ENCODE data around the gene ALPG. TPM values are rescaled to one million over a fixed set of nuclear protein-coding genes. Genes with fewer than 3 reads are reported as not detected.

ALPG gene
- total RNA-seq, 3 donors from 2014 or later (not counting 1 experiment from before 2014, with no cell fraction given) = not detected

- WGBS (ENCODE audit: insufficient coverage) = 25% methylated on average over 79 of the region's 79 CpGs
- Mint-ChIP-seq H3K4me1 (peaks cover 0 to 5% of the 10 kb centered on the region in 2 donors), H3K9me3 (no peaks in the 10 kb centered on the region), H3K27me3 (ENCODE audit: low read depth in 2 of 2) (peaks cover 32 to 35% of the 10 kb centered on the region in 2 donors), H3K4me3 (no peak overlapping the region), H3K36me3 (no peaks in the 10 kb centered on the region), H3K27ac (no peak overlapping the region)
- no peak for TF ChIP-seq CTCF (IDR thresholded peaks at IDR 0.05)
- DNase-seq (no peak), ATAC-seq (no peak)
- intact Hi-C loops (cut with micrococcal nuclease) = no loop called here
- no peak overlapping the region for H3K27ac ChIP-seq (ENCODE audit: low read length)
- H3K4me3 ChIP-seq (ENCODE audit: low read length) = no peak overlapping the region
- H3K9me3 ChIP-seq (ENCODE audit: control insufficient read depth, insufficient read depth, low read length) = peaks cover 2% of the 10 kb centered on the region
- H3K36me3 ChIP-seq (ENCODE audit: control insufficient read depth, insufficient read depth, low read length) = no peaks in the 10 kb centered on the region
- peaks cover 8% of the 10 kb centered on the region for H3K4me1 ChIP-seq (ENCODE audit: control insufficient read depth, insufficient read depth, low read length)
- H3K27me3 ChIP-seq (ENCODE audit: control insufficient read depth, insufficient read depth, low read length) = peaks cover 14% of the 10 kb centered on the region
Observed at GRCh38 chr2:232419245-232420072, 12.8 kb downstream of the ALPG start.

- intact Hi-C loops (cut with micrococcal nuclease) = no loop called here
- H3K27ac ChIP-seq (ENCODE audit: low read length) = no peak overlapping the region
- H3K9me3 ChIP-seq (ENCODE audit: control insufficient read depth, insufficient read depth, low read length) = peaks cover 2% of the 10 kb centered on the region
- Mint-ChIP-seq H3K9me3 (no peaks in the 10 kb centered on the region), H3K36me3 (no peaks in the 10 kb centered on the region), H3K4me3 (no peak overlapping the region), H3K27ac (no peak overlapping the region), H3K4me1 (peaks cover 0 to 5% of the 10 kb centered on the region in 2 donors), H3K27me3 (ENCODE audit: low read depth in 2 of 2) (peaks cover 35 to 36% of the 10 kb centered on the region in 2 donors)
- H3K4me1 ChIP-seq (ENCODE audit: control insufficient read depth, insufficient read depth, low read length) = peaks cover 8% of the 10 kb centered on the region
- peaks cover 14% of the 10 kb centered on the region for H3K27me3 ChIP-seq (ENCODE audit: control insufficient read depth, insufficient read depth, low read length)
- H3K36me3 ChIP-seq (ENCODE audit: control insufficient read depth, insufficient read depth, low read length) = no peaks in the 10 kb centered on the region
- no peak for TF ChIP-seq CTCF (IDR thresholded peaks at IDR 0.05)
- H3K4me3 ChIP-seq (ENCODE audit: low read length) = no peak overlapping the region
- ATAC-seq (no peak), DNase-seq (no peak)
- WGBS (ENCODE audit: insufficient coverage) = 29% methylated on average over 22 of the region's 22 CpGs
Observed at GRCh38 chr2:232420073-232420454, 13.4 kb downstream of the ALPG start.

GRCh38 chr2:232420463-232421188, 14.0 kb downstream of the ALPG start:
- intact Hi-C loops (cut with micrococcal nuclease) = no loop called here

More at GRCh38 chr2:232420463-232421188, 14.0 kb downstream of the ALPG start:
- peaks cover 35 to 42% of the 10 kb centered on the region in 2 donors for H3K27me3 Mint-ChIP-seq (ENCODE audit: low read depth in 2 of 2)
- WGBS (ENCODE audit: insufficient coverage) = 3% methylated on average over 79 of the region's 79 CpGs
- H3K27ac Mint-ChIP-seq = no peak overlapping the region
- no peak for TF ChIP-seq CTCF (IDR thresholded peaks at IDR 0.05)
- Histone ChIP-seq H3K27me3 (ENCODE audit: control insufficient read depth, insufficient read depth, low read length) (peaks cover 14% of the 10 kb centered on the region), H3K36me3 (ENCODE audit: control insufficient read depth, insufficient read depth, low read length) (no peaks in the 10 kb centered on the region), H3K4me1 (ENCODE audit: control insufficient read depth, insufficient read depth, low read length) (peaks cover 8% of the 10 kb centered on the region), H3K27ac (ENCODE audit: low read length) (no peak overlapping the region), H3K4me3 (ENCODE audit: low read length) (no peak overlapping the region), H3K9me3 (ENCODE audit: control insufficient read depth, insufficient read depth, low read length) (peaks cover 2% of the 10 kb centered on the region)
- H3K4me1 Mint-ChIP-seq = peaks cover 0 to 5% of the 10 kb centered on the region in 2 donors
- DNase-seq = peak in 1 of 2 donors; percentile 51
- no peaks in the 10 kb centered on the region for H3K9me3 Mint-ChIP-seq
- H3K36me3 Mint-ChIP-seq = no peaks in the 10 kb centered on the region
- no peak for ATAC-seq
- H3K4me3 Mint-ChIP-seq = no peak overlapping the region
